GM19463 (cell line): Measurements from ENCODE around the gene CAPN6.

Experiments
- ATAC-seq: cut with Tn5 transposase; IDR thresholded peaks from one replicate; pipeline ENCODE4 v1.9.1; 2021; ENCODE audit warnings: mild to moderate bottlenecking, moderate library complexity; ENCODE audit not compliant: unreplicated experiment

The CAPN6 gene

DNA sequence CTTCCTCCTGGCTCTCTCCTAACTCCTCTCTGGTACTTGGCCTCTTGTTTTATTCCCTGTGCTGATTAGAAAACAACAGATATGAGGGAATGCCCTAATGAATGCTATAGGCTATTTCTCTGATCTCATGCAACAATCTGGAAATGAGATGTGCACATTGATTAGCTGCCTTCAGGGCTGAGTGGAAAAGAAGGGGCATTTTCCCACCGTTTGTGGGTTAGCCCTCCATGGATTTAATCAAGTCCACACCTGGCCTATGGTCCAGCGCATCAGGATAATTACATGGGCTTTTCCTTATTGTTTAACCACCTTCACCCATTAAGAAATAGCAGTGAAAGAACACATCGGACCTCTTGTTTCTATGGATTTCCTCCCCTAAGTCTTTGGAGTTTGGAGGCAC is 70.0 kb downstream of the CAPN6 start:
- no peak for ATAC-seq

DNA sequence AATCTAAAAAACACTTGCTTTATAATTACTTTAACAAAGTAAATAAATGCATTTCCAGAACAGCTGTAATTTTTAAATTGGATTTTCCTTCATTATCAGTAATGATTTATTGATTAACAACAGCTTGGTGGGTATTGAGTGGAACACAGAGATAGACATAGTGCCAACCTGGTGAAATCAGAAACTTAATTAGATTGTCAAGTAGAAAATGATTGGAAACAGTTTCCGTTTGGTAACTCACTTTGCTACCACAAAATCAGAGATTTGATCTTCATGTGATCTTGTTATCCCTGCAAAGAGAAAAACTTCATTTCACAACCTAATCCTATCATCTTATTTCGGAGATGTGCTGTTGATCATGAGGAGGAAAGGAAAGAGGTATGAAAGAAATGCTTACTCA is 70.8 kb downstream of the CAPN6 start:
- no peak for ATAC-seq
